SU-DHL-6 (cell line): ENCODE data around the gene ZC3HAV1L.

Source experiments
- CTCF ChIP-seq: fragments of 200-600 bp; sonication (generic); IDR thresholded peaks from one replicate; pipeline ENCODE4 v1.5.1; 2017; ENCODE audit warnings: antibody characterized with exemption, mild to moderate bottlenecking, low read length, moderate library complexity; ENCODE audit not compliant: insufficient read depth, poor library complexity, severe bottlenecking
- EZH2phosphoT487 ChIP-seq: fragments of 200-600 bp; sonication (generic), shearing (Covaris generic); conservative IDR thresholded peaks from 2 replicates; pipeline ENCODE4 v1.6.1; 2018; ENCODE audit warnings: mild to moderate bottlenecking, antibody characterized with exemption, low read length, moderate library complexity, mixed read lengths

GRCh38 chr7:139038691-139039090 is 2.8 kb upstream of the ZC3HAV1L start:
- no peak for TF ChIP-seq CTCF
- no peak for TF ChIP-seq EZH2phosphoT487
